Measurements from ENCODE around the gene DCAF8L2.
A peak's percentile ranks its signal among the peaks of the same experiment; 100 is the strongest.

Gene DCAF8L2

DNA sequence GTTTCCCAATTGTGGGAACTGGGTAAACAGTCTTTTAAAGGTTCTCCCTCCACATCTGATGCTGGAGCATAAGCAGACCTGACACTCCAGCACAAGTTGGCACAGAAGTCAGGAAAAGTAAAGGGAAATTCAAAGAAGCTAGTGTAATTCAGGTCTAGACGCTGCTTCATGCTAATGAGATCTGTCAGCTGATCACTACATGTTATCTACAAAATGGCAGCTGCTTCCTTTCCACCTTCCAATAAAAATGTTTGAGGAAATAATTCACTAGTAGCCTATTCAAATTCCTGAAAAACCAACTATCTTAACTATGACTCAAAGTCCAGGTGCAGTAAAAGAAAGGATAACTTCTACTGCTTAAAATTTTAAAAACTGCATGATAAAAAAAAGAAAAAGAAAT lies 29.3 kb downstream of the DCAF8L2 start:
- no peak overlapping the region for H3K4me3 ChIP-seq (ENCODE audit: low read depth, low read length)
- DNase-seq (ENCODE audit: low read depth) = no peak
- TF ChIP-seq, protein P1, sequence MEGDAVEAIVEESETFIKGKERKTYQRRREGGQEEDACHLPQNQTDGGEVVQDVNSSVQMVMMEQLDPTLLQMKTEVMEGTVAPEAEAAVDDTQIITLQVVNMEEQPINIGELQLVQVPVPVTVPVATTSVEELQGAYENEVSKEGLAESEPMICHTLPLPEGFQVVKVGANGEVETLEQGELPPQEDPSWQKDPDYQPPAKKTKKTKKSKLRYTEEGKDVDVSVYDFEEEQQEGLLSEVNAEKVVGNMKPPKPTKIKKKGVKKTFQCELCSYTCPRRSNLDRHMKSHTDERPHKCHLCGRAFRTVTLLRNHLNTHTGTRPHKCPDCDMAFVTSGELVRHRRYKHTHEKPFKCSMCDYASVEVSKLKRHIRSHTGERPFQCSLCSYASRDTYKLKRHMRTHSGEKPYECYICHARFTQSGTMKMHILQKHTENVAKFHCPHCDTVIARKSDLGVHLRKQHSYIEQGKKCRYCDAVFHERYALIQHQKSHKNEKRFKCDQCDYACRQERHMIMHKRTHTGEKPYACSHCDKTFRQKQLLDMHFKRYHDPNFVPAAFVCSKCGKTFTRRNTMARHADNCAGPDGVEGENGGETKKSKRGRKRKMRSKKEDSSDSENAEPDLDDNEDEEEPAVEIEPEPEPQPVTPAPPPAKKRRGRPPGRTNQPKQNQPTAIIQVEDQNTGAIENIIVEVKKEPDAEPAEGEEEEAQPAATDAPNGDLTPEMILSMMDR (conservative IDR thresholded peaks at IDR 0.05; ENCODE audit: low read depth, low read length) = no peak

DNA sequence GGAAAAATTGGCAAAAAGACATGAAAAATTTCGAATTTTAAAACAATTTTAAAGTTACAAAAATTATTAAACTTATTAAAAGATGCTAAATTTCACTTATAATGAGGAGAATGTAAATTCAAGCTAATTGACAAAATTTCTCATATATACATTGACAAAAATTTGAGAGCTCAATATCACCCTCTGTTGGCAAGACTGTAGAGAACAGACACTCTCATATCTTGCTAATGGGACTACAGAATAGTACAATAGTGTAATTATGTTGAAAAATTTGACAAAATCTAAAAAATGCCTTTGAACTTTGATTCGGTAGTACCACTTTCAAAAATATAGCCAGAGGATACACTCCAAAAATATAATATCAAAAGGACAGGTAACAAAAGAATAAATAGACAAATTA lies 29.8 kb downstream of the DCAF8L2 start:
- no peak overlapping the region for H3K4me3 ChIP-seq (ENCODE audit: low read depth, low read length)
- peak; percentile 46 for DNase-seq (ENCODE audit: low read depth)
- TF ChIP-seq, protein P1 (conservative IDR thresholded peaks at IDR 0.05; ENCODE audit: low read depth, low read length) = peak; percentile 50

DNA sequence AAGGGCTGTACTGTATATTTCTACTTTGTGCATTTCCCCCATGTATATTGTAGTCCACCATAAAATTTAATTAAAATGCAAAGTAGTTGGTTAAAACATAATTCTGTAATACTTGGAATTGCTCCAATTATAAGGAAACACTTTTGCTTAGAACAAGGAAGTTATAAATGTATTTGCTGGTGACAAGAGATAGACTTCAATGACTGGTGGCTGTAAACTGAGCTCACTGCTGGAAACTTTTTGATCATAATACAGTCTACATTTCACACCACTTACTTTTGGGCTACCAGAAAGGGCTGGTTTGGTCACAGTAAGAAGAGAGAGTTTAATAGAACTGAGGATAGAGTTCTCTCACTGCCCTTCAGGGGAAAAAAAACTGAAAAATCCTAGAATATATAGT lies 32.7 kb downstream of the DCAF8L2 start:
- no peak for DNase-seq (ENCODE audit: low read depth)
- no peak overlapping the region for H3K4me3 ChIP-seq (ENCODE audit: low read depth, low read length)
- TF ChIP-seq, protein P1 (conservative IDR thresholded peaks at IDR 0.05; ENCODE audit: low read depth, low read length) = no peak

DNA sequence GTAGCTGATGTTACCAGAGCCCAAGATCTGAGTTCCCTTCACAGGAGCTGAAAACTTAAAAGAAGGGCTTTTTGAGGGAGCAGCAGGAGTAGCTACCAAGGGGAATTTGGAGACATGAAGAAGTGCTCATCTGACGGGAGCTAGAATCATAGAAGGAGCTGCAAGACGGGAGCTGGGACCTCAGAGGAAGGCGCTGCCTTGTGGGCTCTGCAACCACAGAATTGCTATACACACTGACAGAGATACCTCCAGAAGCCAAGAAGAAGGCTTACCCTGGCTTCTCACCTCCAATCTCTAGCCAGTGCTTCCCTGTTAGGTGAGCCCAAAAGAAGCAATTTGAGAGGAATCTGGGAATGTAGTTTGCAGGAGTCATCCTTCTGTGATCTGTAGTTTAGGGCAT lies 35.9 kb downstream of the DCAF8L2 start:
- H3K4me3 ChIP-seq (ENCODE audit: low read depth, low read length) = no peak overlapping the region
- no peak for DNase-seq (ENCODE audit: low read depth)
- TF ChIP-seq, protein P1 (conservative IDR thresholded peaks at IDR 0.05; ENCODE audit: low read depth, low read length) = no peak

DNA sequence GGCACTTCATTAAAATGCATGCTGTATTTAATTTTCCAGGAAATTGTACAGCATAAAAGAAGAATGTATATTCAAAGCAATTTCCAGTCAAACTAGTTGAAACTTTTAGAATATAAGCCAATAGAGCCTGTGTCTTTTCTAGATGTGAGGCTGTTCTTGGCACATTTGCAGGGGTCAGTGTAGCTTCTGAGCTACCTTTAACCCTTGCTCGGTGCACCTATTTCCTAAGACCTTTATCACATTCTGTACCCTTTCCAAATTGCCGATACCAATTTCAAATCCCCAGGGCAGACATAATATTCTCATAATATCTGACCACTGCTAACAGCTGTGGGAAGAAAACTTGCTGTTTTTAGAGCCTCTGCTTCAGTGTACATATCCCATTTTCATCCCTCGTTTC lies 43.2 kb downstream of the DCAF8L2 start:
- no peak overlapping the region for H3K4me3 ChIP-seq (ENCODE audit: low read depth, low read length)
- TF ChIP-seq, protein P1 (conservative IDR thresholded peaks at IDR 0.05; ENCODE audit: low read depth, low read length) = no peak

DNA sequence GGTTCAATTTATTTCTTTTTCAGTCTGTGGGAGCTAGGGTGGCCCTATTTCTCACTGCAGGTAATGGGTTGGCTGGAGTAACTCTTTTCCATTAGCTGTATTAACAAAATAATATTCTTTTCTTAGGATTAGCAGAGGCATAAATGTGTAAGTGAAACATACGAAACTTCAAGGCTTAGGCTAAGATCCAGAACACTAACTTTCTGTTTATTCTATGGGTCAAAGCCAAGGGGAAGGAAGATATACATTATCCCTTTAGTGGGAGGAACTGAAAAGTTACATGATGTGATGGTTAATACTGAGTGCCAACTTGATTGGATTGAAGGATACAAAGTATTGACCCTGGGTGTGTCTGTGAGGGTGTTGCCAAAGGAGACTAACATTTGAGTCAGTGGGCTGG lies 66.4 kb downstream of the DCAF8L2 start:
- DNase-seq (ENCODE audit: low read depth) = no peak
- H3K4me3 ChIP-seq (ENCODE audit: low read depth, low read length) = no peak overlapping the region
- TF ChIP-seq, protein P1 (conservative IDR thresholded peaks at IDR 0.05; ENCODE audit: low read depth, low read length) = no peak

More for the DNA sequence above, 43.2 kb downstream of the DCAF8L2 start:
- DNase-seq (ENCODE audit: low read depth) = no peak

DNA sequence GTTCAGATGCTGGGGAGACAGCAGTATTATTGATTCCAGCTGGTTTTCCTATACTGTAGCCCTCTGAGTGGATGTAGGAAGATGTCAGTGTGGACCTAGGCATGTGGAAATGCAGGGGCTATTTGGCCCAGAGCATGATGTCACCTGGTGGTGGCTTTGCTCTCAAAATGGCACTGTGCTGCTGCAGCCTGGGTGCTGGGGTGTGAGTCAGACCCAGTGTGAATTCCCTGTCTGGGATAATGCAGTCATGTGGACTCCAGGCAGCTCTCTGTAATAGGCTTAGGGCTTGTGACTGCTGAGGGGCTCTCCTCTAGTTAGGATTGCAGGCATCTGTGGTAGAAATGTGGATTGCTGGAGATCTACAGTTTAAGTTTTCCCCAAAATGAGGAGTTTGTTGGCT lies 70.7 kb downstream of the DCAF8L2 start:
- no peak for DNase-seq (ENCODE audit: low read depth)
- H3K4me3 ChIP-seq (ENCODE audit: low read depth, low read length) = no peak overlapping the region
- TF ChIP-seq, protein P1 (conservative IDR thresholded peaks at IDR 0.05; ENCODE audit: low read depth, low read length) = no peak
